HEK293 (cell line): ENCODE measurements around the gene SAMD8.

ENCODE experiments used
- CTCF ChIA-PET: fragments of 350-600 bp; formaldehyde crosslinking; extraction: SDS; loops from one replicate; lab custom pipeline; 2021; ENCODE audit warnings: antibody characterized with exemption; lab: Yijun Ruan, JAX
- POLR2A ChIA-PET: fragments of 300-600 bp; formaldehyde crosslinking; extraction: SDS; loops from one replicate; lab custom pipeline; 2020; ENCODE audit warnings: antibody characterized with exemption, inconsistent platforms; lab: Yijun Ruan, JAX
- H3K27ac ChIP-seq: fragments of 200-500 bp; sonication (Bioruptor generic); 2 replicates; pipeline ENCODE4 v1.5.1; 2014; ENCODE audit warnings: low read depth, low read length, control low read depth, inconsistent platforms; ENCODE audit errors: extremely low read depth
- H3K36me3 ChIP-seq, 2 experiments: fragments of 200-500 bp in 1 of 2; sonication (Bioruptor generic) in 1 of 2; 1 replicate in 1 of 2; 2 replicates in 1 of 2; pipeline ENCODE4 v1.5.1; 2014 to 2017; ENCODE audit warnings: inconsistent platforms in 2 of 2, low read length in 2 of 2; ENCODE audit not compliant: control insufficient read depth in 2 of 2, insufficient read depth in 1 of 2
- H3K4me1 ChIP-seq: fragments of 200-500 bp; sonication (Bioruptor generic); 2 replicates; pipeline ENCODE4 v1.5.1; 2014; ENCODE audit warnings: mild to moderate bottlenecking, low read length, inconsistent platforms; ENCODE audit not compliant: control insufficient read depth, insufficient read depth
- H3K4me3 ChIP-seq: 2 replicates; pipeline ENCODE4 v1.5.1; 2011; ENCODE audit warnings: low read depth, mild to moderate bottlenecking, control low read depth, low read length, moderate library complexity
- H3K9me3 ChIP-seq: fragments of 200-500 bp; sonication (Bioruptor generic); 2 replicates; pipeline ENCODE4 v1.5.1; 2014; ENCODE audit warnings: low read depth, low read length, inconsistent platforms; ENCODE audit not compliant: control insufficient read depth, insufficient read depth
- HOXD13 ChIP-seq: sonication (generic); formaldehyde crosslinking; IDR thresholded peaks from 2 replicates; pipeline ENCODE4 v1.8.0; 2022; ENCODE audit warnings: missing genetic modification reagents, borderline replicate concordance
- INSM2 ChIP-seq: fragments of 450-650 bp; formaldehyde crosslinking; IDR thresholded peaks from 2 replicates; pipeline ENCODE4 v1.5.1; 2016; ENCODE audit warnings: missing biosample characterization, missing genetic modification characterization
- KLF1 ChIP-seq: fragments of 450-650 bp; formaldehyde crosslinking; IDR thresholded peaks from 2 replicates; pipeline ENCODE4 v1.5.1; 2016; ENCODE audit warnings: missing biosample characterization, missing genetic modification characterization
- KLF17 ChIP-seq: fragments of 450-650 bp; formaldehyde crosslinking; IDR thresholded peaks from 2 replicates; pipeline ENCODE4 v1.5.1; 2016; ENCODE audit warnings: missing biosample characterization, missing genetic modification characterization
- PRDM1 ChIP-seq: fragments of 450-650 bp; formaldehyde crosslinking; IDR thresholded peaks from 2 replicates; pipeline ENCODE4; 2016; ENCODE audit warnings: missing biosample characterization, missing genetic modification characterization
- PRDM6 ChIP-seq: fragments of 450-650 bp; formaldehyde crosslinking; IDR thresholded peaks from 2 replicates; pipeline ENCODE4 v1.5.1; 2017; ENCODE audit warnings: missing biosample characterization, missing genetic modification characterization
- SP7 ChIP-seq: fragments of 450-650 bp; formaldehyde crosslinking; IDR thresholded peaks from 2 replicates; pipeline ENCODE4 v1.5.1; 2016; ENCODE audit warnings: missing biosample characterization, missing genetic modification characterization
- WT1 ChIP-seq: fragments of 450-650 bp; formaldehyde crosslinking; IDR thresholded peaks from 2 replicates; pipeline ENCODE4 v1.5.1; 2016; ENCODE audit warnings: missing biosample characterization, missing genetic modification characterization
- ZFHX2 ChIP-seq: fragments of 450-650 bp; formaldehyde crosslinking; conservative IDR thresholded peaks from 2 replicates; pipeline ENCODE4 v1.5.1; 2016; ENCODE audit warnings: missing biosample characterization, missing genetic modification characterization
- ZNF10 ChIP-seq: fragments of 450-650 bp; formaldehyde crosslinking; IDR thresholded peaks from 2 replicates; pipeline ENCODE4 v1.5.1; 2017; ENCODE audit warnings: missing biosample characterization, missing genetic modification characterization
- ZNF23 ChIP-seq: fragments of 450-650 bp; formaldehyde crosslinking; IDR thresholded peaks from 2 replicates; pipeline ENCODE4 v1.5.1; 2016; ENCODE audit warnings: missing biosample characterization, missing genetic modification characterization, borderline replicate concordance
- ZNF596 ChIP-seq: fragments of 450-650 bp; IDR thresholded peaks from 2 replicates; pipeline ENCODE4 v1.5.0; 2018; ENCODE audit warnings: missing biosample characterization, mild to moderate bottlenecking, missing genetic modification characterization, moderate library complexity

The SAMD8 gene

GRCh38 chr10:75137533-75138438 is 26.3 kb downstream of the SAMD8 start:
- H3K36me3 ChIP-seq: no peaks in the 10 kb centered on the region
- no peak overlapping the region for H3K27ac ChIP-seq
- H3K4me1 ChIP-seq: peaks cover 3% of the 10 kb centered on the region; the same call in 1 of the 2 replicates
- no peak overlapping the region for H3K4me3 ChIP-seq
- ChIA-PET POLR2A (no interaction called here), CTCF (interaction anchor here (0.8 kb wide), 1 partner anchor 93 kb away, joined by 5 read pairs; no protein-coding TSS in a partner anchor)
- H3K9me3 ChIP-seq: no peaks in the 10 kb centered on the region
- TF ChIP-seq HOXD13: no peak

GRCh38 chr10:75140246-75140645 is 28.8 kb downstream of the SAMD8 start:
- Histone ChIP-seq H3K4me3 (no peak overlapping the region), H3K27ac (no peak overlapping the region), H3K36me3 (no peaks in the 10 kb centered on the region), H3K9me3 (no peaks in the 10 kb centered on the region), H3K4me1 (peaks cover 3% of the 10 kb centered on the region; the same call in 1 of the 2 replicates)
- TF ChIP-seq ZNF23 (tag by site-specific recombination): no peak
- no peak for TF ChIP-seq INSM2 (tag by site-specific recombination)
- peak; percentile 64; the same call in 1 of the 2 replicates for TF ChIP-seq KLF1 (tag by site-specific recombination)
- TF ChIP-seq SP7 (tag by site-specific recombination): no peak
- no peak for TF ChIP-seq ZFHX2 (tag by site-specific recombination)
- TF ChIP-seq WT1 (tag by site-specific recombination): 0 out of 2 replicates have a peak, but pooled peaks have one; percentile 35
- peak; percentile 91 for TF ChIP-seq KLF17 (tag by site-specific recombination)
- no peak for TF ChIP-seq ZNF10 (tag by site-specific recombination)
- POLR2A ChIA-PET: interaction anchor here (0.6 kb wide), 1 partner anchor 1403 kb away, joined by 3 read pairs; no protein-coding TSS in a partner anchor
- CTCF ChIA-PET: interaction anchor here (0.5 to 1.2 kb wide), 2 partner anchors 92 to 95 kb away, joined by 3 to 6 read pairs; partner anchors contain the start of gene COMTD1

- POLR2A ChIA-PET: interaction anchor here (0.6 to 0.9 kb wide), 2 partner anchors 30 to 67 kb away, joined by 3 to 4 read pairs; partner anchors contain the start of gene VDAC2
- H3K36me3 ChIP-seq: no peaks in the 10 kb centered on the region; a peak in 1 of 3 replicates
- no peaks in the 10 kb centered on the region for H3K4me1 ChIP-seq
- H3K27ac ChIP-seq: no peak overlapping the region
- H3K9me3 ChIP-seq: no peaks in the 10 kb centered on the region
- CTCF ChIA-PET: no interaction called here
- no peak for TF ChIP-seq ZNF596 (tag by site-specific recombination)
- 0 out of 2 replicates have a peak, but pooled peaks have one; percentile 34 for TF ChIP-seq PRDM1 (tag by site-specific recombination)
- 0 out of 2 replicates have a peak, but pooled peaks have one; percentile 9 for TF ChIP-seq PRDM6 (tag by site-specific recombination)
- no peak overlapping the region for H3K4me3 ChIP-seq
Measured at GRCh38 chr10:75143353-75143752, 31.9 kb downstream of the SAMD8 start.
